Mesothelial cell of epicardium (in vitro differentiated cells): ENCODE measurements around the gene SPATA31E1. TPM values are rescaled to one million over a fixed set of nuclear protein-coding genes. Genes with fewer than 3 reads are reported as not detected.
A peak's percentile ranks its signal among the peaks of the same experiment; 100 is the strongest.

Experiments
- DNase-seq, 2 experiments: peaks; one replicate each; pipeline ENCODE4 v3.0.0; 2021; ENCODE audit warnings: low spot score in 2 of 2; ENCODE audit not compliant: unreplicated experiment in 2 of 2
- H3K27ac Mint-ChIP-seq: 2 replicates; pipeline ENCODE4 v1.8.0; 2021; ENCODE audit warnings: mixed read lengths
- H3K27me3 Mint-ChIP-seq: 2 replicates; pipeline ENCODE4 v1.8.0; 2021; ENCODE audit warnings: low read depth, mixed read lengths
- H3K36me3 Mint-ChIP-seq: 2 replicates; pipeline ENCODE4 v1.8.0; 2021; ENCODE audit warnings: mixed read lengths
- H3K4me1 Mint-ChIP-seq: 2 replicates; pipeline ENCODE4 v1.8.0; 2021; ENCODE audit warnings: mixed read lengths
- H3K4me3 Mint-ChIP-seq: 2 replicates; pipeline ENCODE4 v1.8.0; 2021; ENCODE audit warnings: mild to moderate bottlenecking, moderate library complexity, mixed read lengths
- H3K9me3 Mint-ChIP-seq: 2 replicates; pipeline ENCODE4 v1.8.0; 2021; ENCODE audit warnings: mixed read lengths
- CTCF ChIP-seq: fragments of 200-600 bp; sonication (generic); IDR thresholded peaks from one replicate; pipeline ENCODE4 v1.5.0; 2021; ENCODE audit warnings: antibody characterized with exemption; ENCODE audit not compliant: unreplicated experiment
- total RNA-seq: library from RNA; stranded (reverse); gene quantifications from 3 replicates; pipeline ENCODE4 v1.2.1, GENCODE V29; 2021

Gene SPATA31E1
- total RNA-seq, 1 donor from 2014 or later, result 0.09 TPM

GRCh38 chr9:87853302-87853701, 29.4 kb upstream of the SPATA31E1 start:
- Mint-ChIP-seq H3K27me3 (no peaks in the 10 kb centered on the region), H3K4me3 (no peak overlapping the region), H3K4me1 (peaks cover 9% of the 10 kb centered on the region), H3K36me3 (no peaks in the 10 kb centered on the region), H3K9me3 (no peaks in the 10 kb centered on the region), H3K27ac (no peak overlapping the region)
- DNase-seq, result peak in 1 of 2 experiments; percentile 19
- TF ChIP-seq CTCF, result no peak

DNA sequence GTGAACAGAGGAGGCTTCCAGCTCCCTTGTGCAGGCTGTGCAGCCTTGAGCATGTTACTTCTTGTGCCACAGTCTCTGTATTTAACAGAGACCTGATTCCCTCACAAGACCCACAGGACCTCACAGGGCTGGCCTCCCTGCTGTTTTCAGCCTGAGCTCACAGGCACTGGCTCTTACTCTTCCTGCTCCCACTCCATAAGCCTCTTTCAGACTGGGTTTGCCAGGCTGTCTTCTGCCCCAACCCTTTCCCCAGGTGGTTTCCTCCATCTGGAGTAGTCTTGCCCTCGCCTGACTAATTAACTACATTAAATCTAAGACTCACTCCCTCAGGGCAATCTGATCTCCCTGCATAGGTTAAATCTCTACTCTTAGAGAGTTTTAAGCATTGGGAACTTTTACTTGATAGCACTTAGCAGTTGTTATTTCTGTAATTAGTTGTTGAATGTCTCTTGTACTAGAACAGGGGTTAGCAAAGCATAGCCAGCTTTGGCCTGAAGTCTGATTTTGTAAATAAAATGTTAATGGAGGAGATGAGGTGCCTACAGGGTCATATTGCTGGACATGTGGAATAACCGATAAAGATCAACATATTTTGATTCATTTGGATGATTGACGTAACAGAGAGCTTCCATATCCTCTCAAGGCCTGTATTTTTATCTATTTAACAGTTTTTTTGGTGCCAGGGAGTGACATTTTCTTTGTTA, 28.6 kb upstream of the SPATA31E1 start:
- Mint-ChIP-seq H3K27me3 (no peaks in the 10 kb centered on the region), H3K4me1 (peaks cover 9% of the 10 kb centered on the region), H3K36me3 (no peaks in the 10 kb centered on the region), H3K27ac (peak overlapping the region; percentile 11), H3K4me3 (no peak overlapping the region), H3K9me3 (peaks cover 5% of the 10 kb centered on the region)
- DNase-seq, result peak in 1 of 2 experiments; percentile 30
- TF ChIP-seq CTCF, result no peak

- Mint-ChIP-seq H3K4me1 (peaks cover 9% of the 10 kb centered on the region), H3K9me3 (peaks cover 10% of the 10 kb centered on the region), H3K27me3 (no peaks in the 10 kb centered on the region), H3K27ac (no peak overlapping the region), H3K36me3 (peaks cover 2% of the 10 kb centered on the region), H3K4me3 (no peak overlapping the region)
- no peak for TF ChIP-seq CTCF
- no peak for DNase-seq
Observed at GRCh38 chr9:87854580-87854955, 28.1 kb upstream of the SPATA31E1 start.

DNA sequence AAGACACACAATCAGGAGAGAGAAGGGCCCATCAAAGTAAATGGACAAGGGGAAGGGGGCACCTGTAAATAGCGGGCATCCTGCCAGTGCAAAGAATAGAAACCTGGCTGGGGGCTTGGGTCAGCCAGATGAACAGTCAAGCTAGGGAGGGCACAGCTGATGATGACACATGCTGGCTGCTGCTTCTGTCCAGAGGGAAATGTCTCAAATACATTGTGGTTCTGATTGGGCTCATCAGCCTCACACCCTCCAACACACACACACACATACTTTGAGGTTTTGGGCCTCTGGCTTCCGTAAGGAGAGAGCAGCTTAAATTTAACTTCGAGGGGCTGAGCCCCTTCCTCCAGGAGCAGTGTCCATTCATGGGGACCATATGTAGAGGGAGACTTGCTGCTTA, 27.6 kb upstream of the SPATA31E1 start:
- DNase-seq, result no peak
- TF ChIP-seq CTCF, result no peak
- H3K27ac Mint-ChIP-seq, result no peak overlapping the region

GRCh38 chr9:87857141-87857947, 25.3 kb upstream of the SPATA31E1 start:
- TF ChIP-seq CTCF, result no peak
- H3K36me3 Mint-ChIP-seq, result peaks cover 10% of the 10 kb centered on the region
- H3K27me3 Mint-ChIP-seq, result no peaks in the 10 kb centered on the region
- no peak overlapping the region for H3K4me3 Mint-ChIP-seq
- peaks cover 9% of the 10 kb centered on the region for H3K4me1 Mint-ChIP-seq
- DNase-seq, result no peak
- no peak overlapping the region for H3K27ac Mint-ChIP-seq
- H3K9me3 Mint-ChIP-seq, result peaks cover 31% of the 10 kb centered on the region

More for the DNA sequence above, 27.6 kb upstream of the SPATA31E1 start:
- H3K27me3 Mint-ChIP-seq, result no peaks in the 10 kb centered on the region
- peaks cover 9% of the 10 kb centered on the region for H3K4me1 Mint-ChIP-seq
- H3K4me3 Mint-ChIP-seq, result no peak overlapping the region
- H3K36me3 Mint-ChIP-seq, result peaks cover 2% of the 10 kb centered on the region
- peaks cover 10% of the 10 kb centered on the region for H3K9me3 Mint-ChIP-seq
